GM19467 (cell line): Measurements from ENCODE around the gene TTC39B.
A peak's percentile ranks its signal among the peaks of the same experiment; 100 is the strongest.

Experiments used
- ATAC-seq: cut with Tn5 transposase; IDR thresholded peaks from one replicate; pipeline ENCODE4 v1.9.1; 2021; ENCODE audit warnings: mild to moderate bottlenecking, moderate library complexity; ENCODE audit not compliant: unreplicated experiment

TTC39B gene

DNA sequence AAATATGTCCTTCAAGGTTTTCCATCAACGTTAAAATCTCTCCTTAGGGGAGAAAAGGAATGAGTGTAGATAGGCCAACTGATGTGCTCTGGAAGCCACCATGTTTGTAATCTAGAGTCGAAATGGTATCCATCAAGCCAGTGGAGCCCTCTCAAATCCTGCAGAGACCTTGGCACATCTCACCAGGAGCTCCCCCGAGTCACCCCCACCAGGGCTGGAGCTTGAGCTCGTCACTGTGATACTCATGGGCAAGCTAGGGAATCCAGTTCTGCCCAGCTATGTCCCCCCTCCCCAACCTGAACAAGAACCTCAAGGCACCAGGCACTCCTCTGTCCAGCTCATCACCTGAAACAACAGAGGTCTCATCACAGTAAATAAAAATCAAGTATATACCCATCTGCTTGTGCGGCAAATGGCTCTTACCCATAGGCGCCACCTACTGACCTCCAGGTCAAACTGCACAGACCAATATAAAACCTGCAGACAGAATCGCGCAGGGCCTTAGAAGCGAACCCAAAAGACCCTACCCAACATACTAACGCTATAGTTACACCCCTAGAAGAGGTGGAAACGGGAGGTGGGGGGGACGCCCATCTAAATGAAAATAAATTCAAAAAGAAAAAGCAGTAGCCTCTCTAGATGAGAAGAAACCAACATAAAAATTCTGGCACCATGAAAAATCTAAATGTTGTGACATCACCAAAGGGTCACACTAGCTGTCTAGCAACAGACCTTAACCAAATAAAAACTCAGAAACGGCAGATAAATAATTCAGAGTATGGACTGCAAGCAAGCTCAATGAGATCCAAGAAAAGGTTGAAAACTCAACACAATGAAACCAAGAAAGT, 75.0 kb downstream of the TTC39B start:
- ATAC-seq: peak; percentile 61

DNA sequence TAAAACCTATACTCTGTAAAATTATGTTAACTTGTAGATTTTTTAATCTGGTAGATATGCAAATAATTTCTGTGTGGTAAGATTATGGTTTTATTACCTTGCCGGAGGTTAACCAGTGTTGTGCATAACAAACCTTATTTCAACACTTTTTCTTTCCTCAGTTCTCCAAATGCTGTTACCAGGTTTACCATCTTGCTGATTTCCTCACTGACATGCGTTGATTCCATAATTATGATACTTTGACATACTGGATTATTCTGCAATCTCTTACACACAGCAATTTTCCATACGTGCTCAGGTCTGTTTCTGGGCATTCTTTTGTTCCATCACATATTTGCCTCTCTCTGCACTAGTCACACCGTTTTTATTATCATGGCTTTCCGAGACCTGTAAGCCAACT, 77.6 kb downstream of the TTC39B start:
- ATAC-seq: no peak

DNA sequence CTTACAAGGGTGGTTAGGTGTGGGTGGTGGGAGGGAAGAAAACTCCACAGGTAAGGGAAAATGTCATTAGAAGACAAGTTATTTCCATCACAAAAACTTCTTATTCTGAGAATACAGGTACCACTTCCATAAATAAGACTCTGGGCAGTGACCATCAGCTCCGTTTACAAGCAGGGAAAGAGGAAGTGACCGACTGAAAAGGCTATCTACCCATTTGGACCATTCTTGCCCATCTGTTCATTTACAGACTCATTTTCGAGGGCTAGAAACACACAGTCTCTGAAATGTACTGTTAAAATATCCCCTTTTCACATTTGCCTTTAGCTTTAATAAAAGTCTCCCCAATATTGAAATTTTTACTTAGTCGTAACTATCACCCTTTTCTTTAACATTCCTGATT, 79.5 kb downstream of the TTC39B start:
- no peak for ATAC-seq

DNA sequence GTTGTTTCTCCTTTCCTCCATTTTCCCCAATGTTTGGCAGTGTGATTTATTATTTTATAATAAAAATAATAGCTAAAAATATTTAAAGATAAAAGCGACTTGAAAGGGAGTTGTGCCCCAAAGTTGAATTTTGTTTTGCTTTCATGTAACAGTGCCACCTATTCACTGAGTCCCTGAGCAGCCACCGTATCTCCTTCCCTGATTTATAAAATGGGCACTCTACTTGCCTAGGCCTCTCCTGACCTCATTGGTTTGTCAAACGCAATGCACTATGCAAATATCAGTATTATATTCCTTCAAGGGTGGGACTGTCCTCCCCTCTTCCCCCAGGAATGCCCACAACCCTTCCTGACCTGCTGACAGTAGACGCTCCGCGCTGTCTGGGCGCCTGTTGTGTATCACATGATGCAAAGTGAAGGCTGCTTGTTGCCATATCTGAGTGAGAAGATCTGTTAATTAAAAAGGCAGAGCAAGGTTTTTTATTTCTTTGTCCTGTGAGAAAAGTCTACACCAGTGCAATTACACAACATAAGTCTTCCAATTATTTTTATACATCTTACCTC, 81.4 kb downstream of the TTC39B start:
- ATAC-seq: no peak

DNA sequence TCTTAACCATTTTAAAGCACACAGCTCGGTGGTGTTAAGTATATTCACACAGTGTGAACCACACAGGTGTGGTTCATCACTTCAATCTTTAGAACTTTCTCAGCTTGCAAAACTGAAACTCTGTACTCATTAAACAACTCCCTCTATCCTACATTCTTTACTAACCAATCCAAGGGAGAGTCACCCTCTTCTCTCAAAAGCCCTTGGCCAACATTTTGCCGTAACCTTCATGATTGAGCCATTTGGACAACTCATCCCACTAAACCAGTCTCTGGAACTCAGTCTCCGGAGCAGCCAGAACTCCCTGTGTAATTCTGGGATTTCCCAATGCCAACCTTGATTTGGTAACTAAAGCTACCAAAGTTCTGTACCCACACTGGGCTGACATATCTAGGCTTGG, 84.7 kb downstream of the TTC39B start:
- ATAC-seq: no peak

DNA sequence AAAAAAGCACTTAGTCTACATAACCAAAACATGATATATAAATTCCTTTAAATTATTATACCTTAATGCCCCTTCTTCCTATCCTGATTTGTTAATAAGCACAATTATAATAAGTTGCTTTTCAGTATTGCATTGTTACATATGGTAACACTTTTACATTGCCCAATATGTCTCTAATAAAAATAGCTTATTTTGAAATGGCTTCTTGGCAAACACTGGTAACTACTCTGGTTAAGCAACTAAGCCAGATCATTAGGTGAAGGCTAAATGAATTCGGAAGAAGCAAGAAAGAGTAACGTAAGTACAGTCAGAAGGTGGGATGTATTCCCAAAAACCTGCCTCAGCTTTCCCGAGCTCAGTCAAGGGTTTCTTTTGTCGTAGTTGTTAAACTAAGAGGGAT, 85.3 kb downstream of the TTC39B start:
- ATAC-seq: no peak

DNA sequence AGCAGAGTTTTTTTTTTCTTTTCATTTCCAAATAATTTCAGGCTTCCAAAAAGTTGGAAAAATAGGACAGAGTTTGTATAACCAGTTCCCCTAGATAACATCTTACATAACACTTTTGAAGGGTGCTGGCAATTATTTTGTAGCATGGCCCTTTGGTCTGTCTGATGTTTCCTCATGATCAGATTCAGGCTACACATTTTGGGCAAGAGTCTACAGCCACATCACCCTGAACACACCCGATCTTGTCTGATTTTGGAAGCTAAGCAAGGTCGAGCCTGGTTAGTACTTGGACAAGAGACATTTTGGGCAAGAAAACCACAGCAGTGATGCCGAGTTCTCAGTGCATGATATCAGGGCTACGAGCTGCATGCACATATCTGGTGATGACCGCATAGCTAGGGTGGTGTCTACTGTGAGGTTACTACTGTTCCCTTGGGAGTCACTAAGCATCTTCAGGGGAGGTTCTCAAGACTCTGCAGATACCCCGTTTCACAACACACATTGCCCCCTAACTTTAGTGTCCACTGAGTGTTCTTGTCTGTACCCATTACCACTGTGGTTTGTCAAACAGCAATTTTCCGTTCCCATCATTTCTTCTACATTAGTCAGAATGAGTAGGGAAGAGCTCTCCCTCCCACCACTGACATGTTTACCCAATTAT, 86.2 kb downstream of the TTC39B start:
- no peak for ATAC-seq

DNA sequence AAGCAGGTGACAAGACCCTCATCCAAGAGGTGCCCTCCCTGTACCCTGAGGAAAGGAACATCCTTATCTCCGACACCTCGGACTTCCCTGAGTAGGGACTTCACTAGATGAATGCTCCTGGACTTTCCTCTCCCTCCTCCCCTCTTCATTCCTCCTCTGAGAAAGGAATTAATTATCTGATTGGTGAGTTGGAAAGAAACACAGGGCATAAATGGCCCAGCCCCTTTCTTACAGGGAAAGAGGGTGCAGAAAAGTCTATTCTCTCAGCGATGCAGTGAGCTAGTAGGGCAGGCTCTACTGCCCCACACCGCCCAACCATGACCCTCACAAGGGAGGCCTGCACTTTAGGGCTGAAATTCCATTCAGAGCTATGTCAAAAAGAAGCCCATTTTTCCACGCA, 87.5 kb downstream of the TTC39B start:
- ATAC-seq: no peak

DNA sequence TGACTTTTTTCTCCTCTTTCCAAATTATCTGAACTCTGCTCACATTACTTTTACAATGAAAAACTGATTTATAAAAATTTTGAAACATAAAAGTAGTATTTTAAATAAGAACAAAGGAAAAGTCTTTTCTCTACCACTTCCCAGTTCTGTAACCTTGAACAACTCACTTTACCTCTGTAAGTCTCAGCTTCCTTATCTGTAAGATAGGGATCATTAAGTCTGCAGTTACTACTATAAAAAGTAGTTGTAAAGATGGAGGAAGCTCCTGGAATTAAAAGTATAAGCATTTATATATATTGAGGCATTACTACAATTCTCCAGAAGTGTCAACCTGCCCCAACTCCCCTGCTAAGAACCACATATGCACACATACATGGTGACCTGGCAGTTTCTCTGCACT, 88.0 kb downstream of the TTC39B start:
- no peak for ATAC-seq

DNA sequence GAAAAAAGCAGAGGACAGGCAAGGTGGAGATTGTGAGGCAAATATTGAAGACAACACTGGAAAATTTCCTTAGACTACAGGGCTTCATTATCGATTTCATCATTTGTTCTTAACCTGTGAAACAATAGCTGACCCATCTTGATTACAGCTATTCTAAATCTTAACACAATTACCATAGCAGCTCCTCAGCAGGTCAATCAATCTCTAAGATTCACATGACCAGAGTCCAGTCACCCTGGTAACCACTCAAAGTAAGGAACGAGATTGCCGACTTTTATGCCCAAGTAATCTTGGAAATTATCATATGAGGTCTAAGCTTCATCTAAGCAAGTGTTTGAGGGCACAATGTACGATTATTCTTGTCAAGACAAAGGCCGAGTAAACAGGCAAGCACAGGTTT, 93.8 kb downstream of the TTC39B start:
- ATAC-seq: no peak

DNA sequence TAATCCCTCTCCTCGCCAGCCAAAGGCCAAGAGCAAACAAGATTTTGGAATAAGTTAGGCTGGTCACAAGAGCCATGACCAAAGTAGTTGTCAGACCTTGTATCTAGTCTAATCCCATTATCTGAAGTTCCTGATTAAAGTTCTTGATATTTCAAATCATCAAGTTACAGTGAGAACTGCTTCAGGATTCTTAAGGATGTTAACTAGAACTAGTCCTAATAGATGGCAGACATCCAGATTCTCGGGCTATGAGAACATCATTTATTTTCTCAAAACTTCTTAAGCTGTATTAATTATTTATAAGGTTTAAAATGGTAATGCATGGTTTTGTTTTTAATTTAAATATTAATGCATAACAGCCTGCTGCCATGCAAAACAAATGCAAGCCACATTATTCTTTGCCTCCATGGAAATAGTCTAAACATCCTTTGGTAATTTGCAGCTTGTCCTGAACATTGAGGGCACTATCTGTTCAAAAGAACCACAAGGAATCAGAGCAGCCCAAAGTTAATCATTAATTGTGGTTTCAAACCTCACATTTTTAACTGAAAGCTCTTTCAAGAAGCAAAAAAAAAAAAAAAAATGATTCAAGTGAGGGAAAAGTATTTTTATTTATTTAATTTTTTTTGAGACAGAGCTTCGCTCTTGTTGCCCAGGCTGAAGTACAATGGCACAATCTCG, 95.1 kb downstream of the TTC39B start:
- ATAC-seq: no peak

DNA sequence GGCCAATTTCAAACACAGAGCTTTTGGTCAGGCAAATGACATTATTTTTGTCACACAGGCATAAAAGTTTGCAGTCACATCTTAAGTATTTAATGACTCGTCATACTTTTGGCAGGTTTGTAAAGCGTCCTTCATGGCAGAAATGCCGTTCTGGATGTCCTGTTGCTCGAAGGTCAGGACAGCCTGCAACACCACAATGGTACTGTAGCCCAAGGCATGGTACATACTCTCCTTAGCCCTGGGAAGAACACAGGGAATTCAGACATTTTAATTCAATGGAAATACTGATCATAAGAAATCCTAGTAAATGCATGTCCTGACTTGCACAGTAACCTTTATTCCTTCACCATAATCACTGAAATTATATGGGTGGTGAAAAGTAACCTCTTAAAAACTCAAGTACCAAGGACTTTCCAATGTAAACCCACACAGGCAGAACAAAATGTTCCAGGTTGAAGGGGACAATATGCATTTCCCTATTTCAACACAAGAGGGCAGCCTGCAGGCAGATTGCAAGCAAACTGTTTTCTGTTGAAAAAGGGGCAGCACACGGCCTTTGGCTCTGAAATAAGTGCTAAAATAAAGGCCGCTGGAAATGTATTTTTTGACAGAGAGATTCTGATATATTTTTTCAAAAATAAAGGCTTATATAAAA, 95.7 kb downstream of the TTC39B start:
- ATAC-seq: peak; percentile 67

DNA sequence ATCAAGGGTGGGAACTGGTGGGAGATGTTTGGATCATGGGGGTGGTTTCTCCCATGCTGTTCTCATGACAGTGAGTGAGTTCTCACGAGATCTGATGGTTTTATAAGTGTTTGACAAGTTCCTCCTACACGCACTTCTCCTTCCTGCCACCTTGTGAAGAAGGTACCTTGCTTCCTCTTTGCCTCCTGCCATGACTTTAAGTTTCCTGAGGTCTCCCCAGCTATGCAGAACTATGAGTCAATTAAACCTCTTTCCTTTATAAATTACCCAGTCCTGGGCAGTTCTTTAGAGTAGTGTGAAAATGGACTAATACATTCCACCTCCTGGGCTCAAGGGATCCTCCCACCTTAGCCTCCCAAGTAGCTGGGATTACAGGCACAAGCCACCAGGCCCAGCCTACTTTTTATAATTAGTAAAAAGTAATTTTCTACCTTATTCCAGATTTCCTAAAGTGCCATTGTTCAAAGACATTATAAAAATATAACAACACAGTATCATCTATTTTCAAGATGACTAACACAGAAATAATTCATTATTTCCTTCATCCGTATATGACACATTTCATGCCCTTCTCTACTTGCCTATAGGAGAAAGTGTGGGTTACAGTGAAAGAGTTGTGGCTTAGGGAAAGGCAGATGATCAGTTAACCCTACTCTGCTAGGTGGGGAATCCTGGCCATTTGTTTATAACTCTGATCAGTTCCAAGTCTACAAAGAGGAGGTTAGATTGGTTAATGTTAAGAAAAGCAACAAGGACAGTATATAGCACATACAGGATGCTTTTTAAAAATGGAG, 99.9 kb downstream of the TTC39B start:
- ATAC-seq: no peak

DNA sequence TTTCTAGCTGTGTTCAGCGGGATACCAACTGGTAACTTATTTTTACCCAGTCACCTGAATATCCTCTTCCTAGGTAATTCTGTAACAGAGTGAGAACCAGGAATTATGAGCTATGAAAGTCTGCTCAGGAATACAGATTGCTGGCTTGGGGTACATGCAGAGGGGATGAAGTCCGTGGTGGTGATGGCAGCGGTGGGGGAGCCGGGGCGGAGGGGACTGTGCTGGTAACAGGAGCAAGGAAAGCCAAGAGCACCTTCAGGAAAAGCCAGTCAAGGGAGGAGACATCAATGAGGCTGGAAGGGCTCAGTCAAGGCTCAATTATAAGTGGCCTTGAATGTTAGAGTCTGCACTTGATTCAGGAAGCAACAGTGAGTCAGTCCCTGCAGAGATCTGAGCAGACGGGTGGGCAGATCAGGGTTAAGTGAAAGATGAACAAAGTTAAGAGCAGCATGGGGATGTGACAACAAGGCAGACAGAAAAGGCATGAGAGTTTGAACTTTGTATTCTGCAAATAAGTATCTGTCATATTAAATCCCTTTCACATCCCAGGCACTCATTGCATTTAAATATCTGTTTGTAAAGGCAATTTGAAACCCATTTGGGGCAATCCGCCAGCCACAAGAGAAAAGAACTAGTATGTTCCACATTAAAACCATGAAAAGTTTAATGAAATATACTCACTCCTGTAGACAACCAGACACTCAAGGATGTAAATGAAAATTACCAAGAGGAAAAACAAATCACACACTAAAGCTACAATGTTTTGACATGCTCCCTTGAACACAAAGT, 101.2 kb downstream of the TTC39B start:
- no peak for ATAC-seq

DNA sequence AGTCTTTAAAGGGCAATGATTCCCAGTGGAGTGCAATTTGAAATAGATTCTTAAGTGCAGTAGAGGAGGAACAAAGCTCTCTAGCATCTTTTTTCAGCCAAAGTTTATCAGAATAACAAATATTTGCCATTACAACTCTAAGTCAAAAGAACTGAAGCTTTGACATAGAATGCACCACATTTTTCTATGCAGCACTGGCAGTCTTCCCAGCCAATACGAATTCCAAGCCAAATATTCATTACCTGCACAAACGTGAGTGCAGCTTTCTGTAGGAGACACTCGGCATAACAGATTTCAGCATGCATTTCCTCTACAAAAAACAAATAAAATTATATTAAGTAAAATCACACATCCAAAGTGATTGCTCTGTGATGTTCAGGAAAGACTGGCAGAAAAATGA, 103.4 kb downstream of the TTC39B start:
- no peak for ATAC-seq

DNA sequence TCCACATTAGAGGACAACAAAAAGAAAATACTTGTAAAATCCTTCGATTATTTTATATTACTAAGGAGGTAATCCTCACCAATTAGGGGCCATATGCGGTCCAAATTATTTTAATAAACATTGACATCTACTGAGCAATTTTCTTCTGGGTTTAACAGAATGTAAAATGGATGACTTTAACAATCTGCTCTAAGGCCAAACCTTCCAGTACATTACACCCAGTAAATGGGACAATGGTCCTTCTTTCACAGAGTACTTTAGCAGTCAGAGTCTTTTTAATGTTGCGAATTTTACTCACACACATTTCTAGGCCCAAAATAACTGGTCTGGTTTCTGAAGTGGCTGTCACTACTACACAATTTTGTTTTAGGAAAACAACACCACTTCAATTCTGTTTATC, 106.9 kb downstream of the TTC39B start:
- no peak for ATAC-seq

DNA sequence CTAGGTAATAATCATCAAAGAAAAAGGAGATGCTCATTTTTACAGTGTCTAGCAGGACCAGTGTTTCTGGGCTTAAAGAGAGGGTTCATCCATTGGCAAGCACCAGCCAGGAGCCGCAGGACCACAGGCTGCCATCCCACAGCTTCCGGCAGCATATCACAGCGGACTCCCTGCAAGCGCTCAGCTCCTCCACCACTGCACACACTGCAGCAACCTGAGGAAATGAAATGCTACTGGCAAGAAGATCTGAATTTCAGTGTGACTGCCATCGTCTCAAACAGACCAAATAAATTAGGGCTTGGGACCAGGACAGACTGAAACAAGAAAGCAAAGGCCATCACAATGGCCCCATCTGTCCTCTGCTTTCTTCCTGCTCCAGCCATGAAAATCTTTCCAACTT, 114.2 kb downstream of the TTC39B start:
- no peak for ATAC-seq

DNA sequence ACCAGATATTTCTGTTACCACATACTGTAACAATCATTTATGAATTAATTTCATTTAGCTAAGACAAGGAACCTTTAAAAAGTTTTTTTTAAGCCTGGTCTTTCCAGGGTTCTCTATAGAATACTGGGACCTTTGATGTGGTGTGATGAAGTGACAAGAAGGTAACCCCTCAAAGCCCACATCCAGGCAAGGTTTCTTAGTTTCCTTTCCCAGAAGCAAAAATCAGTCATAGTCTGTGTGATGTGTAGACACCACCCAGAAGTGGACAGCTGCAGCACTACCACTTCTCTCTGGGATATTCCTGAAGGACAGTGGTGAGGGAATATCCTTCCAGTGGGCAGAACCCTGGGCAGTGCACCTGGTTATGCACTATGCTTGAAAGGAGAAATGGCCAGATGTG, 115.6 kb downstream of the TTC39B start:
- no peak for ATAC-seq

DNA sequence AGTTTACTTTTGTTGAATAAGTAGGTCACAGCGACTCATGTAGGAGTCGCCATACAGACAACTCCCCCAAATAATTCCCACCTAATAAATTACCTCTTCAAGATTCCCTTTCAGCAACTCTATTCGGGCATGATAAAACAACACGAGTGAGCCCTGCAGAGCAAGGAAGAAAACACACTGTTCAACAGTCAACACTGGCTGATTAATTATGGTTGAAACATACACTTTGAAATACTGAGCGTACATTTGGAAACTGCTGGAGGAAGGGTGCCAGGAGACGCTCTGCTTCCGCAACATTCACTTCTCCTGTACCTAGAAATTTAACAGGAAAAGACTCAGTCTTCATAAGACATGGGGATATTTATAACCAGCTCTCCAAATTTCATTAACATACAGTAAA, 117.5 kb downstream of the TTC39B start:
- no peak for ATAC-seq

DNA sequence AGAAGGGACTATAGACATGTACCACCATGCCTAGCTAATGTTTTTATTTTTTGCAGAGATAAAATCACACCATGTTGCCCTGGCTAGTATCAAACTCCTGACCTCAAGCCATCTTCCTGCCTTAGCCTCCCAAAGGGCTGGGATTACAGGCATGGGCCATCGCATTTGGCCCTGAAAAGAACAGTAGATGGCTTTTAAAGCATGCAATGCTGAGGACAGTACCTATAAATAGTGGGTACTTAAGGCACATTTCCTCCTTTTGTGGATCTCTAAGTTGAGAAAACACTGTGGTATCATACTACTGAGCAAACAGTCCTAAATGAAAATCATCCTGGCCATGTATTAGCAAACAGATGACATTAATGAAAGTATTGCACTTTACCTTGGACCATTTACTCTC, 119.4 kb downstream of the TTC39B start:
- no peak for ATAC-seq
